GM19025 (cell line): ENCODE data around the gene ENTREP1.

Experiments
- ATAC-seq: cut with Tn5 transposase; IDR thresholded peaks from one replicate; pipeline ENCODE4 v1.9.1; 2021; ENCODE audit warnings: mild to moderate bottlenecking, low read depth, moderate library complexity; ENCODE audit not compliant: unreplicated experiment

The ENTREP1 gene

GRCh38 chr9:69363191-69363590, 38.2 kb downstream of the ENTREP1 start:
- ATAC-seq = no peak

GRCh38 chr9:69364510-69365150, 39.6 kb downstream of the ENTREP1 start:
- ATAC-seq = no peak

GRCh38 chr9:69370430-69370829, 45.4 kb downstream of the ENTREP1 start:
- no peak for ATAC-seq

DNA sequence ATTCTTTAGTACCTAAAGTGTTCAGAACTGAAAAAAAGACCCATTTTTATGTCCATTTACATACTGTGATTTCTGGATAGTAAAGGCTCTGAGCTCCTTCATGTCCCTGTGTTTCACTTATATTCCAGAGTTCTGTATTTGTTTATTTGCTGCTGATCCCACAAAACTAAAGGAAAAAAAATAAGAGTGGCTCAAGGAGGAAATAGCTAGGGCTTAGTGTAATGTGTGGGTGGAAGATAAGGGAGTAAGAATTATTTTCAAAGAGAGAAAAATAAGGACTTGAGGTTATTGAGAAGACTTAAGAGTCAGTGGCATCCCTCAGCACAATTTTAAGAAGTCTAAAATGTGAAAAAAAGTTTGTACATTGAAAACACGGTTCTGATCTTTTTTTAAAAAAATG, 46.0 kb downstream of the ENTREP1 start:
- no peak for ATAC-seq

- no peak for ATAC-seq
Measured at GRCh38 chr9:69376651-69377050, 51.6 kb downstream of the ENTREP1 start.

GRCh38 chr9:69377291-69377690, 52.3 kb downstream of the ENTREP1 start:
- no peak for ATAC-seq

DNA sequence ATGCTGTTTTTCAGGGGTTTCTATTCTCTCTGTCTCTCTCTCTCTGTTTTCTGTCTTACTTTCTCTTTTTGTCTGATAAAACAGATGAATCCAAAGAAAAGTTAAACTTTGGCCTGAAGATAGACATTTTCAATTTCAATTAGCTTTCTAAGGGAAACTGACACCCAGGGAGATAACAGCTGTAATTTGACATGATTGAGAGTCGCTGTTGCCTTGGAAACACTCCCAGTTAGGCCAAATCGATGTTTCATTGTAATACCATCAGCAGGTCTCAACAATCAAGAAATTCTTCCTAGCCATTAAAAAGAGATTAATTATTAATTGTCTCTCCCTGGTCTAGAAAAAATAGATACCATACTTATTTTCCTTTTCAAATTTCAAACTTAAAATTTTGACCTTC, 53.0 kb downstream of the ENTREP1 start:
- ATAC-seq = no peak

GRCh38 chr9:69379270-69379982, 54.4 kb downstream of the ENTREP1 start:
- ATAC-seq = no peak

DNA sequence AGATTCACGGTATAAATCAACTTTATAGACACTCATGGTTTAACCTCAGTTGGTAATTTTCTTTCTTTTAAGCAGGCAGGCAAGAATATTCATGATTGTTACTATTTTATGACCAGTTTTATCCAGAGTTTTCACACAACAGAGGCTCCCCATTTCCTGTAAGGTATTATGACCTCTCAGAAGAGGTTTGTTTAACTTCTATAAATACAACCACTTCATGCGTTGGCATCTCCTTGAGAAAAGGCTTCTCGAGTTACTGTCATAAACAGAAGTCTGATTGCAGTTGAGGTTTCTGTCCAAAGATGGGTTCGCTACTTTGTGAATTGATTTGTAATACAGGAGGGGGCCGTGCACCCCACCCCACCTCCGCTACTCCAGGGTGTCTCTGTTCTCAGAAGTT, 55.3 kb downstream of the ENTREP1 start:
- no peak for ATAC-seq

DNA sequence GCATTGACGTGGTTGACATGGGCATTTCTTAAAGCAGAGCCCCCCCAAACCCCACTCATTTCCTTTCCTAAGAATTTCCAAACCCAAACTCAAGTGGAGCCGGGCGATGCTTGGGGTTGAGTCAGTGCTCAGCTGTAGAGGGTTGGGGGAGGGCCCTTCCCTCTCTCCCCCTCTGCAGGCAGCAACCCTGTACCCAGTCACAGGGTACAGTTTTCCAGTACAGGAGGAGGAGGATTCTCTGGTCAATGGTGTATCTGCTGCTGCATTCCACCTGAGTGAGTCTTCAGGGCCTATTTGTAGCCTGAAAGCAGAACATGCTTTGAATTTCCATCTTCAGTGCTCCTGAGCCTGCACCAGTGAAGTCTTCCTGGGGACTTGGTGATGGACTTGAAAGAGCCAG, 55.8 kb downstream of the ENTREP1 start:
- no peak for ATAC-seq

GRCh38 chr9:69382135-69382534, 57.1 kb downstream of the ENTREP1 start:
- ATAC-seq = no peak

DNA sequence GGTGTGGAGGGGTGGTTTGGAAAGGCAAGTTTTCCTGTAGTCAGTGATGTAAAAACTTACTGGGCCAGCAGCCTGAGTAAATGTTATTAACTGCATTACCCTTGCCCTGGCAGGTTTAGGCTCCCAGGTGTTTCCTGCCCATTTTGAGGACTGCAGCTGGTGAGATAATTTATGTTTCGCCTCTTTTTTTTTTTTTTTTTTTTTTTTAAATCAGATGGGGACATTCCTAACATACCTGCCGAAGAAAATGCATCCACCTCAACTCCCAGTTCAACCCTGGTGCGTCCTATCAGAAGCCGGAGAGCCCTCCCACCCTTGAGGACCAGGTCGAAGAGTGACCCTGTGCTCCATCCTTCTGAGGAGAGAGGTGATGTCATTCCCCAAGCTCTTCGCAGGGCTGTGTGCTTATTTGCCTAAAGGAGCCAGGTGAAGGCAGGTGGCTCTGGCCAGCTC, 60.6 kb downstream of the ENTREP1 start:
- no peak for ATAC-seq

DNA sequence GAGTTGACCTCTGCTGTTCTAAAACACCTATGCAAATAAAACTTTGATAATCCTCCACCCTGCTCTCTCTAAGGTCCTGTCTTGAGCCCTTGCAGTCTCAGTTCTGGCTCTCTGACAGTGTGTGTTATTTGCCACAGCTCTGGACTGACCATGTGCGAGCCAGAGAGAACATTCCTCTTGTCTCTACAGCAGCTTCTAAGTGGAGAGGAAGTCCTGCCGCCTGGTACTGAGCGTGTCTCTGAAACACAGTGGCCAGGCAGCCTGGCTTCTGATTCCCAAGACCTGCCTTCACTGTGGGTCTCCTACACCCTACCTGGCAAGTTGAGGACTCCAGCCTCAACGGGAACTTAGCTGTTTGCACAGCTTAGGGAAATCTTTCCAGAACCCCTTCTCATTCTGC, 61.6 kb downstream of the ENTREP1 start:
- no peak for ATAC-seq

- no peak for ATAC-seq
Measured at GRCh38 chr9:69388596-69388995, 63.6 kb downstream of the ENTREP1 start.

- no peak for ATAC-seq
Measured at GRCh38 chr9:69389437-69389995, 64.5 kb downstream of the ENTREP1 start.

DNA sequence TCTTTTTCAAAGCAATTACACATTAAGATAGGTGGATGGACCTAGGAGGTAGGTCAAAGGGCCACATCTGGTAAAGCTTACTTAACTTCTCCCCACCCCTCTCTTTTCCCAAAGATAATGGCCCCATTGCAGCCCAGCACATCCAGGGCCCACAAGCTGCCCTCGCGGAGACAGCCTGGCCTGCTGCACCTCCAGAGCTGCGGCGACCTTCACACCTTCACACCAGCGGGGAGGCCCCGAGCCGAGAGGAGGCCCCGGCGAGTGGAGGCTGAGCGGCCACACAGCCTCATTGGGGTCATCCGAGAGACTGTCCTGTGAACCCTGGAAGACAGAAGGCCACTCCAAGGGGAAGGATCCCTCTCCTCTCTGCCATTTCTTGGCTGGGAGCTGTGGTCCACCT, 66.5 kb downstream of the ENTREP1 start:
- ATAC-seq = no peak

GRCh38 chr9:69391946-69392345, 66.9 kb downstream of the ENTREP1 start:
- ATAC-seq = no peak

DNA sequence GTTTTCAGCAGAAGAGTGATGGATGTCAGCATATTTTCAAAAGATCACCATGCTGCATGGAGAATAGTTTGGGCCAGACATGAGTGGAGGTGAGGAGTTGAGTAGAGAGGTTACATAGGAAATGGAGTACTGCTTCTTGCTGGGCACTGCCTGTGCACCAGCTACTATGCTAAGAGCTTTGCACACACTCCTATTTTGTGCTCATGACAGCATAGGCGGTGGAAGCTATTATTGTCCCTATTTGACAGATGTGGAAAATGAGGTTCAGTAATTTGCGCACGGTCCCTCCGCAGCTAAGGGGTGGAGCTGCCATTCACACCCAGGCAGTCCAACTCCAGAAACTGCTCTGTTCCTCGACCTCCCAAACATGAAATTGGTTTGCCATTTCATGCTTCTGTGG, 67.8 kb downstream of the ENTREP1 start:
- no peak for ATAC-seq

- ATAC-seq = no peak
Measured at GRCh38 chr9:69393425-69393824, 68.4 kb downstream of the ENTREP1 start.

DNA sequence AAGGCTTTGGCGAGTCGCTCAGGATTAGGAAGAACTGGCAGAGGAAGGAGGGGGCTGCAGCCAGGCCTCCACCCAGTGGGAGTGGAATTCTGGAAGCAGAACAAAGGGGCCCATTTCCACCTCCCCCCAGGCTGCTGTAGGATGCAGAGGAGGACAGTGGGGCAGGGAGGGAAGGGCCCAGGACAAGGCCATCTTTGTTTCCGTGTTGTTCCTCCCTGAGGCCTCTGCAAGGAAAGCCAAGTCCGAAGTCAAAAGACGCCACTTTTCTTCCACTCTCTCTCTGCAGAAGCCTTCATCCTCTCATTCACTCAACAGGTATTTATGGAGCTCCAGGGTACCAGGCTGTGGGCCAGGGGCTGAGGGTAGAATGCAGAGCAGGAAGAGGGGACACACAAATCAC, 70.7 kb downstream of the ENTREP1 start:
- no peak for ATAC-seq

- ATAC-seq = no peak
Measured at GRCh38 chr9:69396759-69397158, 71.7 kb downstream of the ENTREP1 start.
